Measurements from ENCODE around the gene CDK6.

CDK6 gene

DNA sequence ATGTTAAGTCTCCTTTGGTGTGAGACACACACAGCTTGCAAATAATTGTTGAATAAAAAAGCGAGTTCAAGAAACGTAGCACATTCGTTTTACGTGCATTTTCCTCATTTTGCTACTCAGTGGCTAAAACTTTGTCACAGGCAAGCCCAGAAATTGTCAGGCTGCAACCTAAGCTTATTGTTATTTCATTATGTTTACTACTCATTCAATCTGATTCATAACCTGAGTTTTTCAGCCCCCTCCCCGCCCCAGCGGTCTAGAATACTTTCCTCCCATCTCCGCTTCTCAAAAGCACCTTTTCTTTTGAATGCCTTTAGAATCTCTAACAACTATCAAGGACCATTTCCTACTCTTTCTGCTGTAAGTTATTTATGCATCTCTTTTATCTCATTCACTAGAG is 247.3 kb downstream of the CDK6 start:
- CTCF ChIA-PET = interaction anchor here (0.7 to 4.1 kb wide), 4 partner anchors 11 to 128 kb away, joined by 3 to 19 read pairs (median 4); no protein-coding TSS in a partner anchor

GRCh38 chr7:92588561-92588960 is 247.8 kb downstream of the CDK6 start:
- TF ChIP-seq, protein P1, sequence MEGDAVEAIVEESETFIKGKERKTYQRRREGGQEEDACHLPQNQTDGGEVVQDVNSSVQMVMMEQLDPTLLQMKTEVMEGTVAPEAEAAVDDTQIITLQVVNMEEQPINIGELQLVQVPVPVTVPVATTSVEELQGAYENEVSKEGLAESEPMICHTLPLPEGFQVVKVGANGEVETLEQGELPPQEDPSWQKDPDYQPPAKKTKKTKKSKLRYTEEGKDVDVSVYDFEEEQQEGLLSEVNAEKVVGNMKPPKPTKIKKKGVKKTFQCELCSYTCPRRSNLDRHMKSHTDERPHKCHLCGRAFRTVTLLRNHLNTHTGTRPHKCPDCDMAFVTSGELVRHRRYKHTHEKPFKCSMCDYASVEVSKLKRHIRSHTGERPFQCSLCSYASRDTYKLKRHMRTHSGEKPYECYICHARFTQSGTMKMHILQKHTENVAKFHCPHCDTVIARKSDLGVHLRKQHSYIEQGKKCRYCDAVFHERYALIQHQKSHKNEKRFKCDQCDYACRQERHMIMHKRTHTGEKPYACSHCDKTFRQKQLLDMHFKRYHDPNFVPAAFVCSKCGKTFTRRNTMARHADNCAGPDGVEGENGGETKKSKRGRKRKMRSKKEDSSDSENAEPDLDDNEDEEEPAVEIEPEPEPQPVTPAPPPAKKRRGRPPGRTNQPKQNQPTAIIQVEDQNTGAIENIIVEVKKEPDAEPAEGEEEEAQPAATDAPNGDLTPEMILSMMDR (IDR thresholded peaks at IDR 0.05; ENCODE audit: control extremely low read depth, extremely low read depth, low read depth, missing control alignments) = no peak
- DNase-seq (ENCODE audit: extremely low spot score) = no peak
- ChIA-PET POLR2A (no interaction called here), CTCF (interaction anchor here (0.7 to 4.1 kb wide), 5 partner anchors 11 to 127 kb away, joined by 3 to 19 read pairs (median 3); no protein-coding TSS in a partner anchor)

More for the DNA sequence above, 247.3 kb downstream of the CDK6 start:
- POLR2A ChIA-PET = no interaction called here
- TF ChIP-seq, protein P1 (IDR thresholded peaks at IDR 0.05; ENCODE audit: control extremely low read depth, extremely low read depth, low read depth, missing control alignments) = no peak
- no peak for DNase-seq (ENCODE audit: extremely low spot score)

DNA sequence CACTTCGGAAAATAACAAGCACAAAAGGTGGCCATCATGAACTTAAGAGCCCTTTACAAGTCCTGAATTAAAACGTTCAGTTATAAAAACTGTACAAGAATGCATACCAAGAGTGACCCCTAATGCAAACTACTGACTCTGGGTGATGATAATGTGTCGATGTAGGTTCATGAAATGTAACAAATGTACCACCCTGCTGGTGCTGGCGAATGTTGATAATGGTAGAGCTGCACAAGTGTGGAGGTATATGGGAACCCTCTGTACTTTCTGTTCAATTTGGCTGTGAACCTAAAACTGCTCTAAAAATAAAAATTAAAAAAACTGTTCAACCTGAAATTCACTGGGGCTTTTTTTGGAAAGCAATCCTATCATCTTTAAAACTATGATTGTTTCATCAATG is 249.5 kb downstream of the CDK6 start:
- TF ChIP-seq, protein P1 (IDR thresholded peaks at IDR 0.05; ENCODE audit: control extremely low read depth, extremely low read depth, low read depth, missing control alignments) = no peak
- ChIA-PET POLR2A (no interaction called here), CTCF (interaction anchor here (1.6 kb wide), 1 partner anchor 37 kb away, joined by 3 read pairs; no protein-coding TSS in a partner anchor)
- DNase-seq (ENCODE audit: extremely low spot score) = no peak

DNA sequence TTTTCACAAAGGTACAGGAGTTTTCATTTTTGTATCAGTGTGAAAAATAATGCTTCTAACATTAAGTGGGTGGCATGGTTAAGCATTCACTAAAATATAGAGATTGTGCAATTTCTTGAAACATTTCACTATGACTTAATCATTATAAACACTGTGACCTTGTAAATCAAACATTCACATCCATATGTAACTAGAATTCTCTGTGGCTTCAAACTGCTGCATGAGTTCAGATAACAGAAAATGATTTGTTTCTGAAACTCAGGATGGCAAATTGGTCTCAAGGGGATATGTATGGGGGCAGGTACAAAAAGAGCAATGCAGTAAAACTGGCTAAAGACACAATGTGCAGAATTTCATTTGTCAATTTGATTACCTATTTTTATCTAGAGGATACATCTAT is 250.0 kb downstream of the CDK6 start:
- DNase-seq (ENCODE audit: extremely low spot score) = no peak
- TF ChIP-seq, protein P1 (IDR thresholded peaks at IDR 0.05; ENCODE audit: control extremely low read depth, extremely low read depth, low read depth, missing control alignments) = no peak
- ChIA-PET POLR2A (no interaction called here), CTCF (interaction anchor here (0.7 kb wide), 1 partner anchor 246 kb away, joined by 3 read pairs; no protein-coding TSS in a partner anchor)

DNA sequence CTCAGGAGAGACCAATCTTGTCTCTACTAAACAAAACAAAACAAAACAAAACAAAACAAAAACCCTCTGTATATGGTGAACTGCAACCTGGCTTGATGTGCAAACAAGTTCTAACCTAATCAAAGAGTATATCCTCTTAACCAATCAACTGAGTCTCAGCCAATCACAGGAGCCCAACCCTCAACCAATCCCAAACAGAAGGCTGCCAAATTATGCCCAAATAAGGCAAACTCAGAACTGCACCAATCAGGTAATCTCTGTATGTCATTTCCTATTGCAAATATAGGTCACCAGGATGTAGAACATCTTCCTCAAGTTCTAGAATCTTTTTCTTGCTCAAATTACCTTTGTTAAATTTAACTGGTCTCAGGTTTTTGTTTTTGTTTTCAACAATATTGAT is 251.4 kb downstream of the CDK6 start:
- no peak for DNase-seq (ENCODE audit: extremely low spot score)
- POLR2A ChIA-PET = no interaction called here
- CTCF ChIA-PET = interaction anchor here (1.6 kb wide), 1 partner anchor 10 kb away, joined by 5 read pairs; no protein-coding TSS in a partner anchor
- TF ChIP-seq, protein P1 (IDR thresholded peaks at IDR 0.05; ENCODE audit: control extremely low read depth, extremely low read depth, low read depth, missing control alignments) = no peak

DNA sequence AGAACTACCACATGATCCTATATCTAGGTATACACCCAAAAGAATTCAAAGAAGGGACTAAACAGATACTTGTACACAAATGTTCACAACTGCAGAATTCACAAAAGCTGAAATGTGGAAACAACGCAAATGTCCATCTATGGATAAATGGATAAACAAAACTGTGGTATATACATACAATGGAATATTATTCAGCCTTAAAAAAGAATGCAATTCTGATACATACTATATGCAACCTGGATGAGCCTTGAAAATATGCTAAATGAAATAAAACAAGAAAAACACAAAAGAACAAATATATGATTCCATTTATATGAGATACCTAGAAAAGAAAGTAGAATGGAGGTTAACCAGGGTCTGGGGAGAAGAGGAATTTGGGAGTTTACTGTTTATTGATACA is 253.4 kb downstream of the CDK6 start:
- CTCF ChIA-PET = interaction anchor here (0.8 to 1.4 kb wide), 2 partner anchors 8 to 17 kb away, joined by 3 to 4 read pairs; no protein-coding TSS in a partner anchor
- no peak for DNase-seq (ENCODE audit: extremely low spot score)
- POLR2A ChIA-PET = no interaction called here
- TF ChIP-seq, protein P1 (IDR thresholded peaks at IDR 0.05; ENCODE audit: control extremely low read depth, extremely low read depth, low read depth, missing control alignments) = no peak

Data from GM10248 (cell line).